Heart right ventricle (tissue), 16 donors: ENCODE data around the gene PRKN. TPM values are rescaled to one million over a fixed set of nuclear protein-coding genes. Genes with fewer than 3 reads are reported as not detected.

ENCODE experiments used
- ATAC-seq, 8 donors: fragments of 200-7000 bp; cut with Tn5 transposase; one replicate each; pipeline ENCODE4 v1.9.1; 2020; ENCODE audit warnings: mild to moderate bottlenecking in 8 of 8, moderate library complexity in 8 of 8, moderate number of reproducible peaks in 1 of 8
- DNase-seq, 2 donors: peaks; one replicate each; pipeline ENCODE4 v3.0.0-alpha.2; 2020
- H3K27ac ChIP-seq, 10 donors: fragments of 200-600 bp; sonication (generic) in 2 of 10; one replicate each; pipeline versions ENCODE4 v1.5.0 to v1.8.0; 2020 to 2022; ENCODE audit warnings: mild to moderate bottlenecking in 3 of 10
- H3K27me3 ChIP-seq, 7 donors: fragments of 200-600 bp; one replicate each; pipeline ENCODE4 v1.8.0; 2021 to 2022; ENCODE audit warnings: mild to moderate bottlenecking in 2 of 7
- H3K36me3 ChIP-seq, 9 donors: fragments of 200-600 bp; sonication (generic) in 1 of 9; one replicate each; pipeline versions ENCODE4 v1.5.0 to v1.8.0; 2020 to 2022; ENCODE audit warnings: mild to moderate bottlenecking in 2 of 9
- H3K4me1 ChIP-seq, 9 donors: fragments of 200-600 bp; sonication (generic) in 1 of 9; one replicate each; pipeline versions ENCODE4 v1.5.0 to v1.8.0; 2020 to 2022; ENCODE audit warnings: mild to moderate bottlenecking in 4 of 9
- H3K4me3 ChIP-seq, 10 donors: fragments of 200-600 bp; sonication (generic) in 2 of 10; one replicate each; pipeline versions ENCODE4 v1.5.0 to v1.8.0; 2020 to 2022; ENCODE audit warnings: mild to moderate bottlenecking in 7 of 10, moderate library complexity in 2 of 10
- H3K9me3 ChIP-seq, 11 donors: fragments of 200-600 bp in 10 of 11; sonication (generic) in 2 of 11; one replicate each; pipeline versions ENCODE4 v1.5.0 to v1.8.0; 2013 to 2022; ENCODE audit warnings: mild to moderate bottlenecking in 2 of 11, control low read depth in 1 of 11, moderate library complexity in 1 of 11
- WGBS, 2 donors: extraction: QIAGEN DNeasy Blood & Tissue Kit; methylation state at CpG; one replicate each; pipeline ENCODE4 v1.1.7; 2013; ENCODE audit warnings: inconsistent platforms in 1 of 2; 5-methylcytosine and 5-hydroxymethylcytosine counted together
- intact Hi-C, 10 donors: fragments of 100-400 bp; cut with DNase I; formaldehyde crosslinking; loops; one replicate each; pipeline versions ENCODE4 v1.11.1 to v1.14.2; 2022
- polyA plus RNA-seq, 2 donors: library from polyadenylated mRNA; stranded (reverse); fragments of 200-250 nt; gene quantifications; one replicate each; pipeline ENCODE4 v1.2.3, GENCODE V29; 2013
- total RNA-seq, 10 donors: library from RNA; stranded (reverse); fragmentation: NEBNext Ultra II Directional in 3 of 10; extraction: Animal tissue kit (Norgen Biotek cat#: 25700) in 3 of 10; gene quantifications; one replicate each; pipeline versions ENCODE4 v1.2.1 to v1.2.4, GENCODE V29; 2021 to 2023
- TF ChIP-seq, protein P1 (sequence below), 9 donors: fragments of 200-600 bp; sonication (generic) in 2 of 9; IDR thresholded peaks; one replicate each; pipeline versions ENCODE4 v1.5.0 to v1.8.0; 2021 to 2022; ENCODE audit warnings: antibody characterized with exemption in 9 of 9, mild to moderate bottlenecking in 5 of 9, moderate library complexity in 1 of 9
- donor health status: Arrhythmogenic right ventricular cardiomyopathy.
- donor health status: ischemic (EF 13 %, LVEDD 7.1; RV severe dilation, severe dysfunction).
- donor health status: healthy with polysubstance abuse.
- donor health status: DM: no; HTN: yes; CAD: no.
- donor health status: DM: no; HTN: no; CAD: no.
- donor health status: ischemic (EF 25% LVEDD 6.9; RV normal size, moderate dysfunction).
- donor health status: ischemic (EF 25% LVEDD 5.7; RV mildly dilated, moderate dysfunction).
- donor health status: healthy.
- donor health status: DM: yes; HTN: yes; CAD: no.
- donor health status: Ischemic cardiomyopathy.
- donor health status: ischemic (EF 35%, LVEDD 5.7; RV mildly dilated, moderate dysfunction).
- donor health status: nonischemic (EF 11% LVEDD 7.7; RV severe dilation, severe dysfunction).
- donor health status: DM: yes; HTN: yes; CAD: no.
- donor health status: PGD.
- donor health status: ischemic (EF 29% LVEDD 5.4; RV normal size, mild dysfunction).
- donor health status: nonischemic (EF 23%, LVEDD 6.1; RV moderate dilation, normal function).

The PRKN gene
- total and polyA plus RNA-seq, 12 donors = 2.3 to 27.7 (median 26.3) TPM

- Histone ChIP-seq H3K9me3 (peaks cover 0 to 17% (median 0%) of the 10 kb centered on the region in 11 donors), H3K4me3 (no peak overlapping the region), H3K27me3 (no peaks in the 10 kb centered on the region), H3K27ac (no peak overlapping the region), H3K4me1 (no peaks in the 10 kb centered on the region), H3K36me3 (no peaks in the 10 kb centered on the region)
- DNase-seq (no peak), ATAC-seq (no peak)
- TF ChIP-seq, protein P1, sequence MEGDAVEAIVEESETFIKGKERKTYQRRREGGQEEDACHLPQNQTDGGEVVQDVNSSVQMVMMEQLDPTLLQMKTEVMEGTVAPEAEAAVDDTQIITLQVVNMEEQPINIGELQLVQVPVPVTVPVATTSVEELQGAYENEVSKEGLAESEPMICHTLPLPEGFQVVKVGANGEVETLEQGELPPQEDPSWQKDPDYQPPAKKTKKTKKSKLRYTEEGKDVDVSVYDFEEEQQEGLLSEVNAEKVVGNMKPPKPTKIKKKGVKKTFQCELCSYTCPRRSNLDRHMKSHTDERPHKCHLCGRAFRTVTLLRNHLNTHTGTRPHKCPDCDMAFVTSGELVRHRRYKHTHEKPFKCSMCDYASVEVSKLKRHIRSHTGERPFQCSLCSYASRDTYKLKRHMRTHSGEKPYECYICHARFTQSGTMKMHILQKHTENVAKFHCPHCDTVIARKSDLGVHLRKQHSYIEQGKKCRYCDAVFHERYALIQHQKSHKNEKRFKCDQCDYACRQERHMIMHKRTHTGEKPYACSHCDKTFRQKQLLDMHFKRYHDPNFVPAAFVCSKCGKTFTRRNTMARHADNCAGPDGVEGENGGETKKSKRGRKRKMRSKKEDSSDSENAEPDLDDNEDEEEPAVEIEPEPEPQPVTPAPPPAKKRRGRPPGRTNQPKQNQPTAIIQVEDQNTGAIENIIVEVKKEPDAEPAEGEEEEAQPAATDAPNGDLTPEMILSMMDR (IDR thresholded peaks at IDR 0.05) = no peak
- whole genome bisulfite sequencing, 2 donors = 78 to 96% methylated on average over 2 of the region's 2 CpGs
- intact Hi-C loops = no loop called here
Measured at GRCh38 chr6:161523362-161523761, 1204.2 kb downstream of the PRKN start.

DNA sequence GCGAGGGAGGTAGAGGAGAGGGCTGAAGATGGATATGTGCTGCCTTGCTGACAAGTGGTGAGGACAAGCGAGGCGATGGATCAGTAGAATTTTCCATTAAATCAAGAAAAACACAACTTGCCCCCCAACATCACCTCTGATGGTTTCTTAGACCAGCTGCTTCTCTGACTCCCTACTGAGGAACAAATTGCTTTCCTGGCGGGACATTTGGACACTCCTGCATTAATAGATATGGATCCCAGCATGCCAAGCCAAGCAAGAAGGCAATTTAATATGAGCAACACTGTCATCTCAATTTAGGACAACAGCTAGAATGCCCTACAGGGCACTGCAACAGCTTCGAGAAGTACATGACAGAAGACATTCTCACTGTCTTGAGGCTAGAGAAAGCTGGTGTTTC, 1205.3 kb downstream of the PRKN start:
- TF ChIP-seq, protein P1 (IDR thresholded peaks at IDR 0.05) = no peak
- no peak for DNase-seq
- H3K27ac ChIP-seq = no peak overlapping the region
- no peaks in the 10 kb centered on the region for H3K4me1 ChIP-seq
- ATAC-seq = no peak
- 84 to 89% methylated on average over 5 of the region's 5 CpGs for whole genome bisulfite sequencing, 2 donors
- H3K4me3 ChIP-seq = no peak overlapping the region
- intact Hi-C loops = no loop called here
- H3K9me3 ChIP-seq = peaks cover 0 to 17% (median 0%) of the 10 kb centered on the region in 11 donors
- no peaks in the 10 kb centered on the region for H3K36me3 ChIP-seq
- no peaks in the 10 kb centered on the region for H3K27me3 ChIP-seq

DNA sequence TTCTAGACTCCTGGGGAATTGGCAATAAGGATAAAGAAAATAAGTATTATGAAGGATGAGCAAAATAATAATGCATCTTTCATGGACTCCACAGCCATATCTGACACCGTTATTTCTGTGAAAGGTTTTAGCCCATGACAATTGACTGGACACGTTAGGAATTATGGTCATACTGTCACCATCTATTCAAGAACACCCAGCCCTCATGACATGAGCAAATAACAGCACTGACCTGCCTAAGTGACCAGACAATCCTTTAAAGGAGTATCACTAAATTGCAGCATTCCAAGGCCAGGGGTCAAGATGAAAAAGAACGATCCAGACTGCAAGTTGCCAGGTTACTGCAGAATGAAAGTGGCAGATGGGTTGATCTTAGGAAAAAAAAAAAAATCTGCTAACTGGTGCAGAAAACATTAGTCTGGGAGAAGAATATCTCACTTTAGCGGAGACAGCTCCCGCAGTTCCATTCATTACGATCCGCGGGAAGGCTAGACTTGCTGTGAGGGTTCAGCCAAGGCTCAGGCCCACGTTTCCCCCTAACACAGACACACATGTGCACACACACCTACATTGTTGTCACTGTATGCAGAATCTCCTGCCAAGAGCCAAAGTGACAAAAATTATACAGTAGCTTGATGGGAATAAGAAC, 1216.0 kb downstream of the PRKN start:
- intact Hi-C loops = no loop called here
- H3K4me1 ChIP-seq = peaks cover 0 to 21% (median 0%) of the 10 kb centered on the region in 9 donors
- 64 to 77% methylated on average over 9 of the region's 9 CpGs for WGBS, 2 donors
- TF ChIP-seq, protein P1 (IDR thresholded peaks at IDR 0.05) = no peak
- no peak overlapping the region for H3K4me3 ChIP-seq
- H3K27ac ChIP-seq = no peak overlapping the region
- H3K27me3 ChIP-seq = no peaks in the 10 kb centered on the region
- H3K9me3 ChIP-seq = no peaks in the 10 kb centered on the region
- DNase-seq = no peak
- no peak for ATAC-seq
- H3K36me3 ChIP-seq = no peaks in the 10 kb centered on the region

GRCh38 chr6:161508341-161508740, 1219.2 kb downstream of the PRKN start:
- no peak overlapping the region for H3K27ac ChIP-seq
- no peaks in the 10 kb centered on the region for H3K9me3 ChIP-seq
- intact Hi-C loops = no loop called here
- no peak overlapping the region for H3K4me3 ChIP-seq
- no peak for DNase-seq
- no peaks in the 10 kb centered on the region for H3K27me3 ChIP-seq
- ATAC-seq = peak in 1 of 8 donors; percentile 72
- 70 to 72% methylated on average over 6 of the region's 6 CpGs for WGBS, 2 donors
- TF ChIP-seq, protein P1 (IDR thresholded peaks at IDR 0.05) = no peak
- peaks cover 0 to 21% (median 0%) of the 10 kb centered on the region in 9 donors for H3K4me1 ChIP-seq
- H3K36me3 ChIP-seq = no peaks in the 10 kb centered on the region
